Vagina (tissue), 2 donors: ENCODE results near the gene PTPN14. TPM values are rescaled to one million over a fixed set of nuclear protein-coding genes. Genes with fewer than 3 reads are reported as not detected.

Source experiments
- DNase-seq, 2 donors: peaks; one replicate each; pipeline ENCODE4 v3.0.0-alpha.2; 2017; ENCODE audit errors: extremely low spot score in 2 of 2
- H3K27ac ChIP-seq: fragments of 200-600 bp; sonication (generic); one replicate; pipeline ENCODE4 v1.5.1; 2019
- H3K27me3 ChIP-seq: fragments of 200-600 bp; sonication (generic); one replicate; pipeline ENCODE4 v1.5.1; 2019
- H3K36me3 ChIP-seq, 2 donors: fragments of 200-600 bp; sonication (generic); one replicate each; pipeline ENCODE4 v1.5.1; 2017 to 2019
- H3K4me1 ChIP-seq: fragments of 200-600 bp; sonication (generic); one replicate; pipeline ENCODE4 v1.5.1; 2019
- H3K4me3 ChIP-seq, 2 donors: fragments of 200-600 bp; sonication (generic); 1 replicate in 1 of 2; 2 replicates in 1 of 2; pipeline ENCODE4 v1.5.1; 2016 to 2019
- H3K9me3 ChIP-seq: fragments of 200-600 bp; sonication (generic); one replicate; pipeline ENCODE4 v1.5.1; 2019
- CTCF ChIP-seq, 3 experiments: fragments of 450-650 bp in 2 of 3; fragments of 200-600 bp in 1 of 3; sonication (generic) in 1 of 3; IDR thresholded peaks; one replicate each; pipeline ENCODE4 v1.5.1; 2017 to 2019; ENCODE audit warnings: antibody characterized with exemption in 3 of 3, mild to moderate bottlenecking in 2 of 3, moderate library complexity in 2 of 3
- POLR2A ChIP-seq, 2 donors: fragments of 450-650 bp; IDR thresholded peaks; one replicate each; pipeline ENCODE4 v1.6.1; 2017; ENCODE audit warnings: antibody characterized with exemption in 2 of 2, mild to moderate bottlenecking in 2 of 2, moderate library complexity in 2 of 2
- POLR2AphosphoS5 ChIP-seq, 2 donors: sonication (generic); formaldehyde crosslinking; IDR thresholded peaks; one replicate each; pipeline ENCODE4 v1.9.0; 2017; ENCODE audit warnings: antibody characterized with exemption in 2 of 2, mild to moderate bottlenecking in 2 of 2, low read depth in 1 of 2; ENCODE audit not compliant: insufficient read depth in 1 of 2
- intact Hi-C: fragments of 100-400 bp; cut with DNase I; formaldehyde crosslinking; loops from one replicate; pipeline ENCODE4 v1.15.1; 2023
- total RNA-seq: library from RNA; depleted of rRNA; stranded (reverse); fragments of >200 nt; gene quantifications from one replicate; pipeline ENCODE4 v1.2.3, GENCODE V29; 2016

Gene PTPN14
- total RNA-seq, 1 donor from 2014 or later: 24.3 TPM

- Histone ChIP-seq H3K9me3 (no peaks in the 10 kb centered on the region), H3K27me3 (no peaks in the 10 kb centered on the region), H3K4me3 (no peak overlapping the region), H3K27ac (no peak overlapping the region), H3K36me3 (peaks cover 0 to 11% of the 10 kb centered on the region in 2 donors), H3K4me1 (peaks cover 15% of the 10 kb centered on the region)
- no peak for DNase-seq
- intact Hi-C loops: no loop called here
- TF ChIP-seq POLR2A (IDR thresholded peaks at IDR 0.05) (no peak), CTCF (IDR thresholded peaks at IDR 0.05) (no peak)
Measured at GRCh38 chr1:214404571-214405213, 146.7 kb downstream of the PTPN14 start.

- TF ChIP-seq POLR2AphosphoS5 (IDR thresholded peaks at IDR 0.05; ENCODE audit: insufficient read depth in 1 of 2, low read depth in 1 of 2) (no peak), POLR2A (IDR thresholded peaks at IDR 0.05) (no peak), CTCF (IDR thresholded peaks at IDR 0.05) (no peak)
- Histone ChIP-seq H3K9me3 (no peaks in the 10 kb centered on the region), H3K27ac (no peak overlapping the region), H3K4me3 (no peak overlapping the region), H3K27me3 (no peaks in the 10 kb centered on the region), H3K4me1 (peaks cover 15% of the 10 kb centered on the region), H3K36me3 (peaks cover 0 to 11% of the 10 kb centered on the region in 2 donors)
- intact Hi-C loops: no loop called here
- DNase-seq: no peak
Measured at GRCh38 chr1:214404154-214404553, 147.2 kb downstream of the PTPN14 start.

- no peak overlapping the region for H3K27ac ChIP-seq
- no peak for TF ChIP-seq POLR2AphosphoS5 (IDR thresholded peaks at IDR 0.05; ENCODE audit: insufficient read depth in 1 of 2, low read depth in 1 of 2)
Measured at GRCh38 chr1:214403431-214403830, 148.0 kb downstream of the PTPN14 start.

GRCh38 chr1:214402613-214403083 lies 148.8 kb downstream of the PTPN14 start:
- H3K9me3 ChIP-seq: no peaks in the 10 kb centered on the region
- H3K4me3 ChIP-seq: no peak overlapping the region
- peaks cover 15% of the 10 kb centered on the region for H3K4me1 ChIP-seq
- no peak overlapping the region for H3K27ac ChIP-seq
- no peak for TF ChIP-seq CTCF (IDR thresholded peaks at IDR 0.05)
- no peaks in the 10 kb centered on the region for H3K27me3 ChIP-seq
- intact Hi-C loops: no loop called here
- peaks cover 0 to 11% of the 10 kb centered on the region in 2 donors for H3K36me3 ChIP-seq
- DNase-seq: no peak

More at GRCh38 chr1:214403431-214403830, 148.0 kb downstream of the PTPN14 start:
- DNase-seq: no peak
- Histone ChIP-seq H3K4me1 (peaks cover 15% of the 10 kb centered on the region), H3K27me3 (no peaks in the 10 kb centered on the region), H3K4me3 (no peak overlapping the region), H3K36me3 (peaks cover 0 to 11% of the 10 kb centered on the region in 2 donors), H3K9me3 (no peaks in the 10 kb centered on the region)
- intact Hi-C loops: no loop called here

GRCh38 chr1:214401666-214402065 lies 149.7 kb downstream of the PTPN14 start:
- DNase-seq: no peak
- H3K4me3 ChIP-seq: no peak overlapping the region
- no peak for TF ChIP-seq CTCF (IDR thresholded peaks at IDR 0.05)
- TF ChIP-seq POLR2A (IDR thresholded peaks at IDR 0.05): no peak
- no peak for TF ChIP-seq POLR2AphosphoS5 (IDR thresholded peaks at IDR 0.05; ENCODE audit: insufficient read depth in 1 of 2, low read depth in 1 of 2)
- no peak overlapping the region for H3K27ac ChIP-seq
- H3K4me1 ChIP-seq: peaks cover 15% of the 10 kb centered on the region
- intact Hi-C loops: no loop called here
- no peaks in the 10 kb centered on the region for H3K9me3 ChIP-seq
- peaks cover 0 to 18% of the 10 kb centered on the region in 2 donors for H3K36me3 ChIP-seq
- no peaks in the 10 kb centered on the region for H3K27me3 ChIP-seq
